GM19395 (cell line): ENCODE results near the gene IZUMO1.
A peak's percentile ranks its signal among the peaks of the same experiment; 100 is the strongest.
"Not testable (repeated sequence)": the region's sequence is repeated elsewhere in the genome, so short reads cannot be mapped to it uniquely, and the experiment has no call there.

Source experiments
- ATAC-seq: cut with Tn5 transposase; IDR thresholded peaks from one replicate; pipeline ENCODE4 v1.9.1; 2021; ENCODE audit warnings: mild to moderate bottlenecking, moderate library complexity; ENCODE audit not compliant: unreplicated experiment

The IZUMO1 gene

DNA sequence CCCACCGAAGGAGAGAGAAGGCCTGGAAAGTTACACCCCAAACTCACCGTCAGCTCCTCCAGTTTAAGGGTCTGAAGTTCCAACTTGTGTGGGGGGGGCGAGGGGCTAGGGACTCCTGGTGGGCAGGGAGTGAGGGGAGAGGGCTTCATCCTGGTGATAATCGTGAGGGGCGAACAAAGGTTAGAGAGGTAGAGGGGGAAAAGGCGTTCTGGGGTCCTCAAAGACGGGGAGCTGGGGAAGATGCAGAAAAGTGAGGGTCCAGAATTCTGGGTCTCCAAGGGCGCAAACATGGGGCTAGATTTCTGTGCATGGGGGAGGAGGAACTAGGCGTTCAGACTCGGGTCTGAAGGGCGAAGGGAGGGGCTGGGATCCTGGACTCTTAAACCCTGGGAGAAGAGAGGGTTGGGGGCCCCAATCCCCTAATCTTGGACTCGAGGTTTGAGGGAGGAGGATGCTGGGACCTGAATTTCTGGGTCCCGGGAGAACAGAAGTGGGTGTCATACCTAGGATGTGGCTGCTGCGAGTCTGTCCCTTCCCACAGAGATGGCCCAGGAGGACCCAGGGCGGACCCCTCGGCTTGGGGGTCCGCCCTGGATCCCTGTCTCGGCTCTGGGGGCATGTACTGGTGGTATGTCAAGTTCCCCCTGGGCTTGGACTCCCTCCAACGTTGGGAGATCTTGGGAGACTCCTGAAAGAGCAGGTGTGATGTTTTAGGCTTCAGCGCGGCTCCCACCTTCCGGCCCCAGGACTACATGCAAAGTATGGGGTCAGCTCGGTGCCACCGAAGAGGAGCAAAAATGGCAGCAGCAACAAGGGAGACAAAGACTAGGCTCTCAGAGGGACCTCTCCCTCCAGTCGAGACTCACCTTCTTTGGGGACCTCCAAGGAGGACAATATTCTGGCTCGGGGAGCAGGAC is 31.7 kb downstream of the IZUMO1 start:
- ATAC-seq, result no peak

DNA sequence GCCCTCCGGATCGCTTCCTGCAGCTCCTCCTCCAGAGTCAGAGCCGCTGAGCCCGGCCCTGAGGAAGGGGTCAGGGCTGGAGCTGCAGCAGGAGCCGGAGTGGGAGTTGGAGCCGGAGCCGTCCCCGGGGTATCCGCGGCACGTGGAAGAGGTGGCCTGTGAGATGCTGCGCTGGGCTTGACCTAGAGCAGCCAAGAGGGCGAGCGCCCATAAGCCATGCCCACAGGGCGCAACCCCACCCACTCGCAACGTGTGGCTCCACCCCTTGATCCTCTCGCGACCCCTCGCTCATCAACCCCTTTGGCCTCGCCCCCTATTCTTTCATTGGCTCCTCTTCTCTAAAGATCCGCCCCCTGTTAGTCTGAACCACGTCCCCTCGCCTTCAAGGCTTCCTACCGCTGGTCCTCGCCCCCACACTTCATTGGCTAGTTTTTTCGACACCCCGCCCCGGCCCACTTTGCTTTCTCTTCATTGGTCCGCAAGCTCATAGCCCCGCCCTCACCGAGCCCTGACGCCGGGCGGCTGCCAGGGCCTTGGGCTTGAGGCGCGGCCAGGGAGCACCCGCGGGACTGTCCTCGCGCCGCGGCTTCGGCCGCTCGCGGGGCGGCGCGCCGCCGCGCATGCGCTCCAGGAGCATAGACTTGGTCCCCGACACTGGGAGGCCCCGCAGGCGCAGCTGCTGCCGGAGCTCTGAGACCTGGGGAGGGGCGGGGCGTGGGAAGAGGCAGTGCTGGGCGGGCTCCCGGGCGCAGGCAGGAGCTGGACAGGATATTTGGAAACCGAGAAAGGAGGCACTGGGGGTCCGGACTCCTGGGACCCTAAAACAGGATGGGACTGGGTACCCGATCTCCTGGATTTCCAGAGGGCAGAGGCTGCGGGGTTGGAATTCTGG is 32.6 kb downstream of the IZUMO1 start:
- ATAC-seq, result peak; percentile 92

DNA sequence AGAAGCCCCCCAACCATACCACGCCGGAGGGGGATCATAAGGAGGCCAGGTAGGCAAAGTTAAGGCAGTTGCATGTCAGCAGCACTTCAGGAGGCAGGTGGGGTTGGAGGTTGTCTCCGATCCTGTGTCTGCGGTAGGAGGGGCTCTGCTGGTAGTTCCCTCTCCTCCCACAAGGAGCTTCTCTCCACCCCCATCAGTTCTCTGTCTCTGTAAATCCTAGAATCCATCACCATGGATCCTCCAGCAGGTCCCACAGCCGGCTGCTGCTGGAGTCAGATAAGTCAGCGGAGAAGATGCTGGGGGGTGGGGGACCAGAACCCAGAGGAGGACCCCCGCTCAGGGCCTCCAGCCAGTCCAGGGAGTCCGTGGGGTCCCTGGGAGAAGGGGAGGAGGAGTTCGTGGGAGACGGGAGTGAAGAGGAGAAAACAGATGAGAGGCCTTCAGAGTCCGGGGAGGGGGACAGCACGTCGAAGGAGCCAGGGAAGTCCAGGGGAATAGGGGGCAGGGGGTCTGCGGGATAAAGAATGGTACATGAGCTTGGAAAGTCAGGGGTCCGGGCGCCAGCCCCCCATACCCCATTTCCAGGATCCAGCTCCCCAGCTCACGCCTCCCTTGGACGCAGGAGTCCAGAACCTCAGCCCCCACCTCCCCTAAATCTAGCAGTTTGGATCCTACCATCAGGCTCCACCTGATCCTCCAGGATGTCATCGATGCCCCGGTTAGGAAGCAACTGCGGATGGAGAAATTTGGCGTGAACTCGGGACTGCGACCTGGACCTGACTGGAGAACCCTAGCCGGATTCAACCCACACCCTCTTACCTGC is 33.5 kb downstream of the IZUMO1 start:
- ATAC-seq, result no peak

DNA sequence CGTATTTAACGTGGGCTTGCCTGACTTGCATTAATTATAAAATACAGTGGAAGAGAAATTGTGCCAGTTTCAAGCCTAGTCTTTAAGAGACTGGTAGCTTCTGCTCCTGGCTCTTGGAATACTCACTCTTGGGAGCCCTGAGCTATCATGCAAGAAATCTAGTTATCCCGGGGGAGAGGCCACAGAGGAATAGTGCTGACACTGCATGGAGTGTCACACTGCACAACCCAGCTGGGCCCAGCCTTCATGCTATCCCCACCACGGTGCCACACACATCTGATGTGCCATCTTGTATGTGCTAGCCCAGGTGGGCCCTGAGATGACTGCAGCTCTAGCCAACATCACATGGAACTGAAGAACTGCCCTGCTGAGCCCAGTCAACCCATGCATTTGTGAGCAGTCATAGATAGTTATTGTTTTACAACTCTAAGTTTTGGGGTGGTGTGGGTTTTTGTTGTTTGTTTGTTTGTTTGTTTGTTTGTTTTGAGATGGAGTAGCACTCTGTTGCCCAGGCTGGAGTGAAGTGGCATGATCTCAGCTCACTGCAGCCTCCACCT is 35.5 kb downstream of the IZUMO1 start:
- no peak for ATAC-seq

DNA sequence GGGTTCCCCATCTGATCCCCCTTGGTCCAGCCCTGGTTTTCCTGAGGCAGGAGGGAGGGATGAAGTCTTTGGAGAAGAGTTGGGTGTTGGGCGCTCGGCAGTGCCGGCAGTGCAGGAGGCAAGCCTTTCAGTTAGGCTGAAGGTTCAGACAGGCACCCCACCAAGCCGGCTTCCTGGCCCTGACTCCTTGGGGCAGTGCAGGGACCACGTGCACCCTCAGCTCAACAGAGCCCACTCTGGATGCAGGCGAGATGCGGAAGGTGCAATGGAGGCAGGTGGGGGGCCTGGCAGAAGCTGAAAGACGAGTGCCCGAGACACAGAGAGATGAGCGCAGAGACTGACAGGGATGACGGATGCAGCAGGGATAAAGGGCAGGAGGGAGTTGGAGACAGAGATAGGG is 38.2 kb downstream of the IZUMO1 start:
- no peak for ATAC-seq

DNA sequence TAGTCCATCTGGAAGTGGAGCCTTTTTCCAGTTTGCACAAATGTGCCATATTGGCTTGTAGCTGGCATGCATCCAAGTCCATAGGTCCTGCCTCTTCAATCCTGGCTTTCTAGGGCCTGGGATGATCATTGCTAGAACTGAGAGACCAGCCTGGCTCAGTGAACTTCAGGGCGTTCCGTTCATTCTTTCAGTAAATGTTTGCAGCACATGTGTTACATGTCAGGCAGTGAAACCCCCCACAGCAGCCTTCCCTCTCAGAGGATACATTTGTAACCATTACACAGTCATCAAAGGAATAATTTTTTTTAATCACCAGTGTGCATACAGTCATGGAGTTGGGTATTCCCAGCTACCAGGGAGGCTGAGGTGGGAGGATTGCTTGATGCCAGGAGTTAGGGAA is 41.3 kb downstream of the IZUMO1 start:
- ATAC-seq, result no peak

DNA sequence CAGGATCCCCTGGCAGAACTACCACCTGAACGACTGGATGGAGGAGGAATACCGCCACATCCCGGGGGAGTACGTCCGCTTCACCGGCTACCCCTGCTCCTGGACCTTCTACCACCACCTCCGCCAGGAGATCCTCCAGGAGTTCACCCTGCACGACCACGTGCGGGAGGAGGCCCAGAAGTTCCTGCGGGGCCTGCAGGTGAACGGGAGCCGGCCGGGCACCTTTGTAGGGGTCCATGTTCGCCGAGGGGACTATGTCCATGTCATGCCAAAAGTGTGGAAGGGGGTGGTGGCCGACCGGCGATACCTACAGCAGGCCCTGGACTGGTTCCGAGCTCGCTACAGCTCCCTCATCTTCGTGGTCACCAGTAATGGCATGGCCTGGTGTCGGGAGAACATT is 43.4 kb downstream of the IZUMO1 start:
- ATAC-seq, result no peak

DNA sequence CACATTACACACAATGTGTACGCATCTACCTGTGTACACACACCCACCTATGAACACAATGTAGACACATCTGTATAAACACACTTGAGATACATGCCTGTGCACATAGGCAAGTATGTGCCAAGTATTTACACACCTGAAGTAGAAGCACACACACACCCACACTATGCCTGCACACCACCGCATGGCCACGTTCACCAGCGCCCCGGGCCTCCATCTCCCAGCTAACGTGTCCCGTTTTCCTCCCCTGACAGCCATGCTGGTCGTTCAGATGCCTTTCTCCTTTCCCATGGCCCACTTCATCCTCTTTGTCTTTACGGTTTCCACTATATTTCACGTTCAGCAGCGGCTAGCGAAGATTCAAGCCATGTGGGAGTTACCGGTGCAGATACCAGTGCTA is 44.0 kb downstream of the IZUMO1 start:
- no peak for ATAC-seq

DNA sequence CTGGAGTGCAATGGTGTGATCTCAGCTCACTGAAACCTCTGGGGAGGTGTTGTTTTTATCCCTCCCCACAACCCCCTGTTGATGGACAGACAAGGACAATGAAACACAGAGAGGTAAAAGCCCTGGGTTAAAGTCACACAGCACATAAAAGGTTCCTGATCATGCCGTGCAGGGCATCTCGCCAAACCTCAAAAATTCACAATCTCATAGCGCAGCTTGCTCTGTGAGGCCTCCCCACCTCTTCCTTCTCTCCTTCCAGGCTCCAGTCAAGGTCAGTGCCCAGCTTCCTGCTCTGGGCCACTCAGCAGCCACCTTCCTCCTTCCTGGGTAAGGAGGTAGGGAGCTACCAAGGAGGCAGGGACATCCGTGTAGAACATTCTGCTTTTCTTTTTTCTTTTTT is 48.7 kb downstream of the IZUMO1 start:
- ATAC-seq, result no peak

DNA sequence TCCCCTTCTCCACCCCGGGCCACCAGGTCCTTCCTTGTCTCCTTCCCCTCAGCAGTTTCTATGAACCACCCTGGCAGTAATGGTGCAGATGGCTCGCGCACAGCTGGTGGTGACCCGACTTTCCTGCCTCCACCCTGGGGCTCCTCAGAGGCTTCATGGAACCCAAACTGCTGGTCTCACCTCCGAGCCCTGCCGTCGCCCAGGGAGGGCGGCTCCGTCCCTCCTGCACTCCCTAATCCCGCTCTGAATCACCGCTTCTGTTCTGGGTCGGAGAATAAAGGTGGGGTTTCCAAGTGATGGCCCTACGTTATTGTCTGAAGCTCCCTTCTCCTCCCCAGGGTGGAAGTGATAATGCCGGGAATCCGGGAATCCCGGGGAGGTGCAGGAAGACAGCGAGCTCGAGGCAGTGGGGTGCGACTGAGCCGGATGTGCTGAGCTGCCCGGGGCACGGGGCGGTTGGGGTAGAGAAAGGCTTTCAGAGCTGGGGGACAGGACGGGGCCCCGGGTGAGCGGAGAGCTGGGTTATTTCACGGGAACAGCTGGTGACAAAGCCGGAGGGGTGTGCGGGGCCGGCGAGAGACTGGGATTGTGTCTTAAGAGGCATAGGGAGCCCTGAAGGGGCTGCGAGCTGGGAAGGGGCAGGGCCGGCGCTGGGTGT is 50.2 kb downstream of the IZUMO1 start:
- no peak for ATAC-seq

DNA sequence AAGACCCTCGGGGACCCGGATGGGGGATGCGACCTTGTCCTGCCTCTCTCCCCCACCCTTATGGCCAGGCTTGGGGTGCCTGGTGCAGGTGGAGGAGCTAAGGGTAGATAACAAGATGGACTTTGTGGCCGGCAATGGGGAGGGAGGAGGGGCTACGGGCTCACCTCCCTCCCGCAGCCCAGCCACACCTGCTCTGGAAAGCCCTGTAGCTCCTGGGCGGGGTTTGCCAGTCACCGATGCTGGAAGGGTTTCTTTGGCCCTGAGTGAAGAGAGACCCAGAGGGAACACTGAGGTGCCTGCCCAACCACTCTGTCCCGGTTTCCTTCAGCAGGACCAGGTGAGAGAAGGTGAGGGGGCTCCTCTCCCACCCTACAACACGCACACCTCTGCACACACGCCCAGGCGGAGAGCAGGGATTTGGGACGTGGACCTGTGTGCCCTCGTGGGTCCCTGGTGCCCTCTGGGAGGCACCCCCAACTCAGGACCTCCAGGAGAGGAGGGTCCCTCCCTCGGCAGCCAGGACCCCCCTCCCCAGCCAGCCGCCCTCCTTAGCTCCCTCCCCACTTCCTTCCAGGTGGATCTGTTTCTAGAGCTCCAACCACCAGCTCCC is 50.9 kb downstream of the IZUMO1 start, which contains the start of gene FUT2:
Gene FUT2 (plus strand): TSS at position 229 of the 610 bp plus-strand sequence. CDS start 6,986 bp downstream, outside the sequence.
- no peak for ATAC-seq

DNA sequence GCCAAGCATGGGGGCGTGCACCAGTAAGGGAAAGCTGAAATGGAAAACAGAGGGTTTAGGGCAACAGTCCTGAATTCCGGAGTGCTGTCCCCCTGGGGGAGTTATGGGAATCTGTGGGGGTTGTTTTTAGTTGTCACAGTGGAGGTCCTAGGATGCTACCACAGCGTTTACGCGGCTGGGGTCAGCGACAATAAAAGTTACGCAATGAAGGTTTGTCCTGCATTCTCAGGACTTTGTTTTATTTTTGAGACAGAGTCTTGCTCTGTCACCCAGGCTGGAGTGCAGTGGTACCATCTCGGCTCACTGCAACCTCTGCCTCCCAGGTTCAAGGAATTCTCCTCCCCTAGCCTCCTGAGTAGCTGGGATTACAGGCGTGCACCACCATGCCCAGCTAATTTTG is 53.1 kb downstream of the IZUMO1 start:
- not testable (repeated sequence) for ATAC-seq
